HG03571 (cell line): ENCODE measurements around the gene TBC1D22A.
A peak's percentile ranks its signal among the peaks of the same experiment; 100 is the strongest.

ENCODE experiments used
- ATAC-seq: cut with Tn5 transposase; IDR thresholded peaks from one replicate; pipeline ENCODE4 v1.9.1; 2021; ENCODE audit not compliant: unreplicated experiment

Gene TBC1D22A

GRCh38 chr22:46794491-46794890 is 32.0 kb downstream of the TBC1D22A start:
- ATAC-seq = no peak

GRCh38 chr22:46795140-46795539 is 32.7 kb downstream of the TBC1D22A start:
- no peak for ATAC-seq

GRCh38 chr22:46795845-46796565 is 33.6 kb downstream of the TBC1D22A start:
- no peak for ATAC-seq

- no peak for ATAC-seq
These were observed 34.2 kb downstream of the TBC1D22A start for GRCh38 chr22:46796566-46797195.

- no peak for ATAC-seq
These were observed 34.9 kb downstream of the TBC1D22A start for GRCh38 chr22:46797355-46797754.

- ATAC-seq = no peak
These were observed 35.6 kb downstream of the TBC1D22A start for GRCh38 chr22:46798041-46798365.

GRCh38 chr22:46798366-46799350 is 36.2 kb downstream of the TBC1D22A start:
- ATAC-seq = peak; percentile 50

- ATAC-seq = no peak
These were observed 37.2 kb downstream of the TBC1D22A start for GRCh38 chr22:46799626-46800025.

- no peak for ATAC-seq
These were observed 37.8 kb downstream of the TBC1D22A start for GRCh38 chr22:46800102-46800857.

GRCh38 chr22:46801331-46801811 is 38.9 kb downstream of the TBC1D22A start:
- no peak for ATAC-seq

- no peak for ATAC-seq
These were observed 39.6 kb downstream of the TBC1D22A start for GRCh38 chr22:46801826-46802607.

GRCh38 chr22:46802608-46803027 is 40.2 kb downstream of the TBC1D22A start:
- no peak for ATAC-seq

GRCh38 chr22:46803031-46803880 is 40.8 kb downstream of the TBC1D22A start:
- no peak for ATAC-seq

- ATAC-seq = no peak
These were observed 41.5 kb downstream of the TBC1D22A start for GRCh38 chr22:46803936-46804335.

- ATAC-seq = no peak
These were observed 44.3 kb downstream of the TBC1D22A start for GRCh38 chr22:46806794-46807193.

- ATAC-seq = no peak
These were observed 45.0 kb downstream of the TBC1D22A start for GRCh38 chr22:46807458-46807857.

GRCh38 chr22:46809153-46809885 is 46.9 kb downstream of the TBC1D22A start:
- ATAC-seq = no peak
